Measurements from ENCODE around the gene CADPS.

Gene CADPS

GRCh38 chr3:62874711-62875557, at the start of gene CADPS:
Gene CADPS, minus strand, starts transcription at chr3:62875416. Its CDS starts 387 bp downstream, at chr3:62875029.
- no peak for DNase-seq (ENCODE audit: low spot score)

- no peak for DNase-seq (ENCODE audit: low spot score)
These were observed 47.9 kb upstream of the CADPS start for GRCh38 chr3:62923066-62923465.

- DNase-seq (ENCODE audit: low spot score): no peak
These were observed 47.1 kb upstream of the CADPS start for GRCh38 chr3:62922326-62922725.

- no peak for DNase-seq (ENCODE audit: low spot score)
These were observed 45.2 kb upstream of the CADPS start for GRCh38 chr3:62920466-62920784.

- no peak for DNase-seq (ENCODE audit: low spot score)
These were observed 44.7 kb upstream of the CADPS start for GRCh38 chr3:62919784-62920465.

- DNase-seq (ENCODE audit: low spot score): no peak
These were observed 43.6 kb upstream of the CADPS start for GRCh38 chr3:62918777-62919176.

- no peak for DNase-seq (ENCODE audit: low spot score)
These were observed 42.9 kb upstream of the CADPS start for GRCh38 chr3:62918131-62918530.

GRCh38 chr3:62911526-62911925, 36.3 kb upstream of the CADPS start:
- DNase-seq (ENCODE audit: low spot score): no peak

GRCh38 chr3:62905331-62905730, 30.1 kb upstream of the CADPS start:
- no peak for DNase-seq (ENCODE audit: low spot score)

GRCh38 chr3:62898530-62899496, 23.6 kb upstream of the CADPS start:
- no peak for DNase-seq (ENCODE audit: low spot score)

- DNase-seq (ENCODE audit: low spot score): no peak
These were observed 20.7 kb upstream of the CADPS start for GRCh38 chr3:62895901-62896300.

GRCh38 chr3:62892951-62893350, 17.7 kb upstream of the CADPS start:
- DNase-seq (ENCODE audit: low spot score): no peak

- DNase-seq (ENCODE audit: low spot score): no peak
These were observed 16.8 kb upstream of the CADPS start for GRCh38 chr3:62892045-62892444.

GRCh38 chr3:62888778-62889177, 13.6 kb upstream of the CADPS start:
- no peak for DNase-seq (ENCODE audit: low spot score)

GRCh38 chr3:62888180-62888579, 13.0 kb upstream of the CADPS start:
- DNase-seq (ENCODE audit: low spot score): no peak

GRCh38 chr3:62885136-62885535, 9.9 kb upstream of the CADPS start:
- no peak for DNase-seq (ENCODE audit: low spot score)

GRCh38 chr3:62884096-62884870, 9.1 kb upstream of the CADPS start:
- DNase-seq (ENCODE audit: low spot score): no peak

GRCh38 chr3:62882676-62883200, 7.5 kb upstream of the CADPS start:
- peak; percentile 9 for DNase-seq (ENCODE audit: low spot score)

GRCh38 chr3:62876064-62876463, 848 bp upstream of the CADPS start:
- DNase-seq (ENCODE audit: low spot score): no peak

- no peak for DNase-seq (ENCODE audit: low spot score)
These were observed 364 bp upstream of the CADPS start for GRCh38 chr3:62875558-62876002.

Measured in RKO (cell line).